SK-N-MC (cell line): ENCODE results near the gene PRKD3.

ENCODE experiments used
- DNase-seq: peaks from one replicate; pipeline ENCODE4 v3.0.0-alpha.2; 2011; ENCODE audit warnings: low read depth, low spot score
- H3K27ac ChIP-seq: fragments of 200-600 bp; sonication (generic); 2 replicates; pipeline ENCODE4 v1.5.1; 2016; ENCODE audit warnings: mixed run types
- H3K36me3 ChIP-seq: fragments of 200-600 bp; sonication (generic); 2 replicates; pipeline ENCODE4 v1.6.1; 2017; ENCODE audit warnings: antibody characterized with exemption, low read length, mixed read lengths; ENCODE audit not compliant: insufficient read depth
- H3K4me3 ChIP-seq: fragments of 200-600 bp; sonication (generic); 2 replicates; pipeline ENCODE4 v1.5.1; 2016
- H3K9ac ChIP-seq: fragments of 200-600 bp; sonication (generic); 2 replicates; pipeline ENCODE4 v1.8.0; 2017; ENCODE audit warnings: mixed run types, mixed read lengths; ENCODE audit not compliant: insufficient read length
- H3K9me3 ChIP-seq: fragments of 200-600 bp; sonication (generic); 2 replicates; pipeline ENCODE4 v1.6.1; 2017; ENCODE audit warnings: low read depth, mild to moderate bottlenecking, antibody characterized with exemption, low read length, moderate library complexity, mixed read lengths
- EZH2 ChIP-seq: fragments of 200-600 bp; sonication (generic); IDR thresholded peaks from one replicate; pipeline ENCODE4 v1.6.1; 2017; ENCODE audit warnings: antibody characterized with exemption
- FOXP2 ChIP-seq: optimal IDR thresholded peaks from 2 replicates; pipeline ENCODE3; 2011; ENCODE audit warnings: mild to moderate bottlenecking, moderate library complexity; ENCODE audit not compliant: insufficient read depth; ENCODE audit errors: extremely low read length, control extremely low read depth
- POLR2AphosphoS5 ChIP-seq: IDR thresholded peaks from 2 replicates; pipeline ENCODE4 v1.6.1; 2012; ENCODE audit warnings: mild to moderate bottlenecking, low read depth, low read length, borderline replicate concordance

PRKD3 gene

DNA sequence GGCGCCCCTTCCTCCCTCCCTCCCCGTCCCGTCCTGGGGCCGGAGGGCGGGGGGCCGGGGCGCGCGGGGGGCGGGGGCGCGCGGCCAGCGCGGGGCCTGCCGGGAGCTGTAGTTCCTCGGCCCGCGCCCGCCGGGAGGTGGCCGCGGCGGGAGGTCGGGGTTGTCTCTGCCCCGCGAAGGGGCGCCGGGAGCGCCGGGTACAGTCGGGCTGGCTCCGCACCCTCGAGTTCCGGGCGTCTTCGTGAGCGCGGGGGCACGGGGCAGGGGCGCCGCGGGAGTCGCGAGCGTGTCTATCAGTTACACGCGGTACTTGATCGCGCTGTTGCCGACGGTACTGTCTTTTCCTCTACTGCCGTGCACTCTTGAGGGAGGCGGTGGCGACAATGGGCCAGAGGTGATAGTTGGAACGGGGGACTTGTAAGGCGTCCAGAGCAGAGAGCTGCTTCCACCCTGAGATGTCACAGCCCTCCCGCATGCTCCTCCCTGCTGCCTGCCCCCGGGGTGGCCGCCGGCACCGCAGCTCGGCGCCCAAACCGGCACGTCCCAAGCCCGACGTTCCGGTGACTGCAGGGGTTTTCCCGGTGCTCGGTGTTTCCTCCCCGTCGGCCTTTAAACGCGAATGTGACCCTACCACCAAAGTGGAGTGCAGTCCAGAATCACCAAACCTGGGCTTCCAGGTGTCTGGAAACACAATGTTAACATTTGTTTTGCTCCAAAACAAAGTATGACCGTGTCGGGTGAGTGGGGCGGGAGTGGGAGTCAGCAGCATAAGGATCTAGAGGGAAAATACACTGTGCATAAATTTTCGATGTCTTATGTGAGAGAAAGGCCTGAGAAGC is at the start of gene PRKD3:
Gene PRKD3 (minus strand): TSS at position 48 of the 839 bp plus-strand sequence. CDS start 8,309 bp downstream, outside the sequence.
- DNase-seq = no peak
- H3K27ac ChIP-seq = peak within 1 kb of the TSS; percentile 91
- TF ChIP-seq POLR2AphosphoS5 = 0 out of 2 replicates have a peak, but pooled peaks have one; percentile 16
- no peak for TF ChIP-seq EZH2
- no peak for TF ChIP-seq FOXP2

DNA sequence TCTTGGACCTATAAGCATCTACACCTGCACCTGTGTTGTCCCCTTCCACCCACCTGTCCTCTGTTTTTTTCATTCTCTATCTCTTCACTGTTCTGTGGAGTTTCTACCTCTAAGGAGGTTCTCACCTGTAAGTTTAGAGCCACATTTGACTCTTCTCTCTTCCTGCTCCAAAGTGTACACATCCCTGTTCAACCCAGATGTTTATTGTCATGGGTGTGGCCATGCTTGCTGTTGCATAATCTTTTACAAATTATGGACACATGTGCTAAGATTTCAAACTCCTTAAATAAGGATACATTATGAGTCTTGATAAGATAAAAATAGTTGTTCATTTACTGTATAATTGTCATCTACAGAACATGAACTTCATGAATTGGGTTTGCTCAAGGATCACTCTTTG is 47.4 kb upstream of the PRKD3 start:
- Histone ChIP-seq H3K9ac (no peak overlapping the region), H3K9me3 (no peaks in the 10 kb centered on the region), H3K4me3 (no peak overlapping the region), H3K36me3 (no peaks in the 10 kb centered on the region), H3K27ac (no peak overlapping the region)
- DNase-seq = no peak
- TF ChIP-seq EZH2 (no peak), FOXP2 (no peak), POLR2AphosphoS5 (no peak)

More for the DNA sequence above, at the start of gene PRKD3:
- Histone ChIP-seq H3K9me3 (no peaks in the 10 kb centered on the region), H3K36me3 (peaks cover 23% of the 10 kb centered on the region), H3K9ac (peak within 1 kb of the TSS; percentile 94), H3K4me3 (peak within 1 kb of the TSS; percentile 90)

- TF ChIP-seq FOXP2 = no peak
- no peak for TF ChIP-seq POLR2AphosphoS5
- TF ChIP-seq EZH2 = no peak
- Histone ChIP-seq H3K9ac (no peak overlapping the region), H3K4me3 (no peak overlapping the region), H3K36me3 (no peaks in the 10 kb centered on the region), H3K9me3 (no peaks in the 10 kb centered on the region), H3K27ac (no peak overlapping the region)
- DNase-seq = no peak
Observed at GRCh38 chr2:37370666-37371065, 46.0 kb upstream of the PRKD3 start.

DNA sequence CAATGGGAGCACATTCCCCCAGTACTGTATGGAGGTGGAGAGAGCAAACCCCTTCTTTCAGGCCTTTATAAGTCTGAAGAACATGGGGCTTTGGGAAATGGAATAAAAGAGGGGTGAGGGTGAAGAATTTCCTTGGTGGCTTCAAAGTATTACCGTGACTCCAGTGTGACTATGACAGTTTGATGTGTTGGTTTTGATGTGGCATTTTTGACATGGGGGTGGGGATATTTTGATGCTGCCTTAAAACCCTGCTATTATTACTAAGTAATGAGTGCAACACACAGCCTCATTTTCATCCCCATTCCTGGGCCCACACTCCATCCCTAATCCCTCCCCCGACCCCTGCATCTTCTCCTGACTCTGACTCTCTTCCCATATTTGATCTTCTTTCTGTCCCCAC is 43.4 kb upstream of the PRKD3 start:
- no peak overlapping the region for H3K27ac ChIP-seq
- TF ChIP-seq EZH2 (no peak), FOXP2 (no peak), POLR2AphosphoS5 (no peak)
- H3K9ac ChIP-seq = no peak overlapping the region
- no peak overlapping the region for H3K4me3 ChIP-seq
- H3K9me3 ChIP-seq = no peaks in the 10 kb centered on the region
- no peak for DNase-seq
- no peaks in the 10 kb centered on the region for H3K36me3 ChIP-seq

DNA sequence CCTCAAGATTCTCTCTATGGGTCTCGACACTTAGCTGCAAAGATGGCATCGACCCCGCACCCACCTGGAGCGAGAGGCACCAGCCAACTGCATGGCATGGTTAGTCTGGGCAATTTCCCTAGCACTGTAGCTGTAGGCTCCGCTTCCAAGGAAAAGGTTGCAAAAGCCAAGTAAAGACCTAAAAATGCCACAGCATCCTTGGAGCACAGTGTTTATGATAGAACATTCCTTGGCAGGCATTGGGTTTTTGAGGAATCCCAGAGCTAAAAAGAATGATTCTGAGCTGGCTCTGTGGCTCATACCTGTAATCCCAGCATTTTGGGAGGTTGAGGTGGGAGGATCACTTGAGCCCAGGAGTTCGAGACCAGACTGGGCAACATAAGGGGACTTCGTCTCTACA is 42.7 kb upstream of the PRKD3 start:
- no peak overlapping the region for H3K9ac ChIP-seq
- TF ChIP-seq POLR2AphosphoS5 (no peak), EZH2 (no peak), FOXP2 (no peak)
- H3K9me3 ChIP-seq = no peaks in the 10 kb centered on the region
- no peak overlapping the region for H3K4me3 ChIP-seq
- no peak for DNase-seq
- no peaks in the 10 kb centered on the region for H3K36me3 ChIP-seq
- H3K27ac ChIP-seq = no peak overlapping the region

DNA sequence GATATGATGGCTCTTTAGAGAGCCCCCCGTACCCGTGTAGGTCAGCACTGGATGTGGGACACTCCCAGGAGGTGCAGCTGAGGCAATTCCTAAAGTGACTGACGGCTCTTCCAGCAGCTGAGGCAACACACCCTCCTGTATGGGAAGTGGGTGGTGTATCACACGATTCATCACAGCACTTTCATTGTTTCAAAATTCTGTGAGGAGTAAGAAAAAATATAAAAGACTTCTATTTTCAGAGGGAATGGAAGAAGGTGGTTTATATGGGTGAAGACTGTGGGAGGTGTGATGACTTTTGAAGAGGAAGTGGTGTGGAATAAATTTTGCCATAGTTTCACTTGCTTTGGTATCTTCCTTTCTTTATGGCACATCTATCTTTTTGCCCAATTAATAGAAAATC is 42.1 kb upstream of the PRKD3 start:
- Histone ChIP-seq H3K9me3 (no peaks in the 10 kb centered on the region), H3K4me3 (no peak overlapping the region), H3K27ac (no peak overlapping the region), H3K9ac (no peak overlapping the region), H3K36me3 (no peaks in the 10 kb centered on the region)
- TF ChIP-seq EZH2 (no peak), FOXP2 (no peak), POLR2AphosphoS5 (no peak)
- DNase-seq = no peak

- H3K27ac ChIP-seq = no peak overlapping the region
- H3K9ac ChIP-seq = no peak overlapping the region
- TF ChIP-seq POLR2AphosphoS5 (no peak), EZH2 (no peak), FOXP2 (no peak)
- H3K4me3 ChIP-seq = no peak overlapping the region
- DNase-seq = no peak
- no peaks in the 10 kb centered on the region for H3K36me3 ChIP-seq
- H3K9me3 ChIP-seq = no peaks in the 10 kb centered on the region
Observed at GRCh38 chr2:37365669-37366068, 41.0 kb upstream of the PRKD3 start.

DNA sequence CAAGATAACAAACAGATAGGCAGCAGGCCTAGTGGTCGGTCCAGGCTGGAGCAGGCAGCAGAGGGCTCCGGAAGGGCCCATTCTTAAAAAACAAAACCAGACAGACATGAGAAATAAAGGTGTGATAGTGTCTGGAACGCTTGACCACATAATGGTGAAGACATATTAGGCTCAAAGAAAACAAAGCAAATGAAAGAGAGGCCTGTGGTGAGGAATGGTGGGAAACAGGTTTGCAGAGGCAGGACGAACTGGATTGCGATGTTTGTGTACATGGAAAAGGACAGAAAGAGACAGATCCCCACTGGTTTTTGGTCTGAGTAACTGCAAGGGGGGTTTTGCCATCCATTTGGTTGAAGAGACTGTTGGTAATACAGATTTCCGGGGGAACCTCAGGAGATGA is 39.7 kb upstream of the PRKD3 start:
- no peaks in the 10 kb centered on the region for H3K36me3 ChIP-seq
- DNase-seq = no peak
- TF ChIP-seq POLR2AphosphoS5 = no peak
- no peak overlapping the region for H3K9ac ChIP-seq
- no peak overlapping the region for H3K27ac ChIP-seq
- no peak overlapping the region for H3K4me3 ChIP-seq
- no peaks in the 10 kb centered on the region for H3K9me3 ChIP-seq
